ENCODE data around the gene RAB36.

DNA sequence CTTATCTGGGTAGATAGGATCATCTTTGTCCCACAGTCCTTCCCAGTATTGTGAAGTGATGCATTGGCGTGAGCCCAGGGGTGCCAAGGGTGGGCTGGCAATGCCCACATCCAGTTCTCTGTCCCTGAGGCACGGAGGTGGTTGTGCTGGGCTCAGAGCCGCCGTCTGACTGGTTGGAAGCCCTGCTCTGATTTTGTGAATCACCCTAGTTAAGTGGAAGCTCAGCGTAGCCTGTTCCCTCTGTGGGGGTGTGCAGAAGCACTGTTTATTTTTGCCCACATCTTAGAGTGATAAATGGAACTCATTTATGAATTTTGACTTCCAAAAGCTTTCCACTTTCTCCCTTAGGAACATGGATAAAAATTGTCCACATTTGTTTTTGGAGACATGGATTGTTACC is 48.6 kb downstream of the RAB36 start:
- TF ChIP-seq, protein P1, sequence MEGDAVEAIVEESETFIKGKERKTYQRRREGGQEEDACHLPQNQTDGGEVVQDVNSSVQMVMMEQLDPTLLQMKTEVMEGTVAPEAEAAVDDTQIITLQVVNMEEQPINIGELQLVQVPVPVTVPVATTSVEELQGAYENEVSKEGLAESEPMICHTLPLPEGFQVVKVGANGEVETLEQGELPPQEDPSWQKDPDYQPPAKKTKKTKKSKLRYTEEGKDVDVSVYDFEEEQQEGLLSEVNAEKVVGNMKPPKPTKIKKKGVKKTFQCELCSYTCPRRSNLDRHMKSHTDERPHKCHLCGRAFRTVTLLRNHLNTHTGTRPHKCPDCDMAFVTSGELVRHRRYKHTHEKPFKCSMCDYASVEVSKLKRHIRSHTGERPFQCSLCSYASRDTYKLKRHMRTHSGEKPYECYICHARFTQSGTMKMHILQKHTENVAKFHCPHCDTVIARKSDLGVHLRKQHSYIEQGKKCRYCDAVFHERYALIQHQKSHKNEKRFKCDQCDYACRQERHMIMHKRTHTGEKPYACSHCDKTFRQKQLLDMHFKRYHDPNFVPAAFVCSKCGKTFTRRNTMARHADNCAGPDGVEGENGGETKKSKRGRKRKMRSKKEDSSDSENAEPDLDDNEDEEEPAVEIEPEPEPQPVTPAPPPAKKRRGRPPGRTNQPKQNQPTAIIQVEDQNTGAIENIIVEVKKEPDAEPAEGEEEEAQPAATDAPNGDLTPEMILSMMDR (IDR thresholded peaks at IDR 0.05; ENCODE audit: low read depth, low read length) = no peak
- no peak for TF ChIP-seq POLR2A (IDR thresholded peaks at IDR 0.05; ENCODE audit: extremely low read depth, insufficient read length)
